ENCODE results near the gene ACAP1. TPM values are rescaled to one million over a fixed set of nuclear protein-coding genes. Genes with fewer than 3 reads are reported as not detected.

The ACAP1 gene
- polyA plus RNA-seq, 1 donor (not counting 4 experiments of a cell fraction or from before 2014, with no cell fraction given) = 1.7 TPM

GRCh38 chr17:7340179-7340578 is 3.9 kb downstream of the ACAP1 start:
- H3K27me3 ChIP-seq (ENCODE audit: control insufficient read depth, extremely low read depth, insufficient read depth, low read length) = peaks cover 18% of the 10 kb centered on the region
- H3K4me3 ChIP-seq (ENCODE audit: control insufficient read depth in 2 of 3, extremely low read depth in 1 of 3, insufficient read depth in 2 of 3, low read depth in 1 of 3, low read length in 3 of 3) = no peak overlapping the region
- no peaks in the 10 kb centered on the region for H3K4me1 ChIP-seq (ENCODE audit: control insufficient read depth, extremely low read depth, insufficient read depth, low read length)
- no peak overlapping the region for H3K4me2 ChIP-seq (ENCODE audit: control insufficient read depth, extremely low read depth, insufficient read depth, low read depth, low read length)
- H4K20me1 ChIP-seq (ENCODE audit: control insufficient read depth, extremely low read depth, insufficient read depth, low read length) = no peaks in the 10 kb centered on the region
- TF ChIP-seq CTCF (optimal IDR thresholded peaks at IDR 0.05 in 1 of 3, IDR thresholded peaks at IDR 0.05 in 1 of 3, conservative IDR thresholded peaks at IDR 0.05 in 1 of 3; ENCODE audit: extremely low read depth in 1 of 3, insufficient read depth in 2 of 3, low read length in 3 of 3) (no peak), EZH2 (IDR thresholded peaks at IDR 0.05; ENCODE audit: low read length) (no peak)
- H3K9me1 ChIP-seq (ENCODE audit: control insufficient read depth, extremely low read depth, insufficient read depth, low read length) = no peaks in the 10 kb centered on the region
- DNase-seq (ENCODE audit: low read depth, low spot score) (no peak), FAIRE-seq (no peak)
- no peak overlapping the region for H3K27ac ChIP-seq (ENCODE audit: control insufficient read depth, insufficient read depth, low read length)
- H3K36me3 ChIP-seq (ENCODE audit: control insufficient read depth in 2 of 2, extremely low read depth in 1 of 2, insufficient read depth in 2 of 2, low read length in 2 of 2) = no peaks in the 10 kb centered on the region
- H2AFZ ChIP-seq (ENCODE audit: control insufficient read depth, low read length) = no peak overlapping the region
- no peak overlapping the region for H3K9ac ChIP-seq (ENCODE audit: control insufficient read depth, extremely low read depth, insufficient read depth, low read length)
- no peaks in the 10 kb centered on the region for H3K79me2 ChIP-seq (ENCODE audit: control insufficient read depth, insufficient read depth, low read length)
- no peaks in the 10 kb centered on the region for H3K9me3 ChIP-seq (ENCODE audit: control insufficient read depth, low read depth, low read length)
- dilution Hi-C loops (cut with MboI; ENCODE audit: extremely low pct_ligation_motif_present, low sequenced_read_pairs) = no loop called here

- H3K9ac ChIP-seq (ENCODE audit: control insufficient read depth, extremely low read depth, insufficient read depth, low read length) = no peak overlapping the region
- no peaks in the 10 kb centered on the region for H3K79me2 ChIP-seq (ENCODE audit: control insufficient read depth, insufficient read depth, low read length)
- no peak overlapping the region for H2AFZ ChIP-seq (ENCODE audit: control insufficient read depth, low read length)
- H3K9me1 ChIP-seq (ENCODE audit: control insufficient read depth, extremely low read depth, insufficient read depth, low read length) = no peaks in the 10 kb centered on the region
- dilution Hi-C loops (cut with MboI; ENCODE audit: extremely low pct_ligation_motif_present, low sequenced_read_pairs) = no loop called here
- H3K9me3 ChIP-seq (ENCODE audit: control insufficient read depth, low read depth, low read length) = no peaks in the 10 kb centered on the region
- TF ChIP-seq CTCF (optimal IDR thresholded peaks at IDR 0.05 in 1 of 3, IDR thresholded peaks at IDR 0.05 in 1 of 3, conservative IDR thresholded peaks at IDR 0.05 in 1 of 3; ENCODE audit: extremely low read depth in 1 of 3, insufficient read depth in 2 of 3, low read length in 3 of 3) = no peak
- no peak for TF ChIP-seq EZH2 (IDR thresholded peaks at IDR 0.05; ENCODE audit: low read length)
- no peaks in the 10 kb centered on the region for H3K4me1 ChIP-seq (ENCODE audit: control insufficient read depth, extremely low read depth, insufficient read depth, low read length)
- H3K4me2 ChIP-seq (ENCODE audit: control insufficient read depth, extremely low read depth, insufficient read depth, low read depth, low read length) = no peak overlapping the region
- peaks cover 18% of the 10 kb centered on the region for H3K27me3 ChIP-seq (ENCODE audit: control insufficient read depth, extremely low read depth, insufficient read depth, low read length)
- H3K36me3 ChIP-seq (ENCODE audit: control insufficient read depth in 2 of 2, extremely low read depth in 1 of 2, insufficient read depth in 2 of 2, low read length in 2 of 2) = no peaks in the 10 kb centered on the region
- DNase-seq (ENCODE audit: low read depth, low spot score) (no peak), FAIRE-seq (no peak)
- H3K27ac ChIP-seq (ENCODE audit: control insufficient read depth, insufficient read depth, low read length) = no peak overlapping the region
- H4K20me1 ChIP-seq (ENCODE audit: control insufficient read depth, extremely low read depth, insufficient read depth, low read length) = no peaks in the 10 kb centered on the region
- H3K4me3 ChIP-seq (ENCODE audit: control insufficient read depth in 2 of 3, extremely low read depth in 1 of 3, insufficient read depth in 2 of 3, low read depth in 1 of 3, low read length in 3 of 3) = no peak overlapping the region
These were observed 5.5 kb downstream of the ACAP1 start for GRCh38 chr17:7341842-7342241.
